ENCODE results near the gene PRR16.

The PRR16 gene

GRCh38 chr5:120465436-120465961, 1.4 kb downstream of the PRR16 start:
- TF ChIP-seq CTCF (IDR thresholded peaks at IDR 0.05; ENCODE audit: insufficient read depth, low read length, poor library complexity, severe bottlenecking) = no peak
- no peak for TF ChIP-seq EZH2phosphoT487 (conservative IDR thresholded peaks at IDR 0.05; ENCODE audit: low read length)
- Histone ChIP-seq H3K9me3 (ENCODE audit: insufficient read depth, low read length) (no peaks in the 10 kb centered on the region), H4K20me1 (ENCODE audit: low read depth, low read length) (no peaks in the 10 kb centered on the region), H2AFZ (ENCODE audit: low read depth, low read length, severe bottlenecking) (no peak overlapping the region), H3K4me3 (ENCODE audit: insufficient read depth, low read length, poor library complexity, severe bottlenecking) (no peak overlapping the region), H3K9ac (ENCODE audit: low read length) (no peak overlapping the region), H3K27ac (ENCODE audit: low read depth, low read length) (no peak overlapping the region), H3K4me2 (ENCODE audit: low read depth, low read length, poor library complexity, severe bottlenecking) (no peak overlapping the region), H3K79me2 (ENCODE audit: insufficient read depth, low read length) (no peaks in the 10 kb centered on the region), H3K9me2 (replicated peaks; ENCODE audit: insufficient read depth, low read length) (no peaks in the 10 kb centered on the region), H3K27me3 (ENCODE audit: low read length) (no peaks in the 10 kb centered on the region), H3F3A (ENCODE audit: insufficient read depth) (no peaks in the 10 kb centered on the region), H3K36me3 (ENCODE audit: low read length) (no peaks in the 10 kb centered on the region)

- Histone ChIP-seq H3K9ac (ENCODE audit: low read length) (no peak overlapping the region), H3F3A (ENCODE audit: insufficient read depth) (no peaks in the 10 kb centered on the region), H3K79me2 (ENCODE audit: insufficient read depth, low read length) (no peaks in the 10 kb centered on the region), H3K27ac (ENCODE audit: low read depth, low read length) (no peak overlapping the region), H3K4me2 (ENCODE audit: low read depth, low read length, poor library complexity, severe bottlenecking) (no peak overlapping the region), H3K9me3 (ENCODE audit: insufficient read depth, low read length) (no peaks in the 10 kb centered on the region), H3K4me3 (ENCODE audit: insufficient read depth, low read length, poor library complexity, severe bottlenecking) (no peak overlapping the region), H4K20me1 (ENCODE audit: low read depth, low read length) (no peaks in the 10 kb centered on the region), H3K27me3 (ENCODE audit: low read length) (no peaks in the 10 kb centered on the region), H2AFZ (ENCODE audit: low read depth, low read length, severe bottlenecking) (no peak overlapping the region), H3K9me2 (replicated peaks; ENCODE audit: insufficient read depth, low read length) (no peaks in the 10 kb centered on the region), H3K36me3 (ENCODE audit: low read length) (no peaks in the 10 kb centered on the region)
- TF ChIP-seq EZH2phosphoT487 (conservative IDR thresholded peaks at IDR 0.05; ENCODE audit: low read length) (no peak), CTCF (IDR thresholded peaks at IDR 0.05; ENCODE audit: insufficient read depth, low read length, poor library complexity, severe bottlenecking) (no peak)
Measured at GRCh38 chr5:120466341-120467006, 2.4 kb downstream of the PRR16 start.

DNA sequence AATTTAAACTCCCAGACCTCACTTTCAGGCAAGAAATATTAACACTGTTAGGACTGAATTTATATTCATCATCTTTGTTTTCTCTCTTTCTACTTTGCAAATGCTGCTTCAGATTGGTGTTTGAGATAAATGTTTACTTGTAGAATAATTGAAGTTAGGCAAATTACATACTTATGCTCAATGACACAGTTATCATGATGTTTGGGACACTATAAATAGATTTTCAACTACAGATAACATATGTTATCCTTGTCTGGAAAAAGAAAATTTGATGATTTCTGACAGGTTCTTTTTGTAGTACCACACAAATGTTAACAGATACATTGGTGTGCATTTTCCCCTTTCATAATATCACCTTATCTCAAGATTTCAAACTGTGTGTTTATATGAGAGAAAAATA, 7.9 kb downstream of the PRR16 start:
- Histone ChIP-seq H3F3A (ENCODE audit: insufficient read depth) (no peaks in the 10 kb centered on the region), H3K4me2 (ENCODE audit: low read depth, low read length, poor library complexity, severe bottlenecking) (no peak overlapping the region), H2AFZ (ENCODE audit: low read depth, low read length, severe bottlenecking) (no peak overlapping the region), H3K36me3 (ENCODE audit: low read length) (no peaks in the 10 kb centered on the region), H3K27ac (ENCODE audit: low read depth, low read length) (no peak overlapping the region), H3K9me2 (replicated peaks; ENCODE audit: insufficient read depth, low read length) (no peaks in the 10 kb centered on the region), H3K9me3 (ENCODE audit: insufficient read depth, low read length) (no peaks in the 10 kb centered on the region), H3K27me3 (ENCODE audit: low read length) (no peaks in the 10 kb centered on the region), H3K9ac (ENCODE audit: low read length) (no peak overlapping the region), H3K79me2 (ENCODE audit: insufficient read depth, low read length) (no peaks in the 10 kb centered on the region), H3K4me3 (ENCODE audit: insufficient read depth, low read length, poor library complexity, severe bottlenecking) (no peak overlapping the region), H4K20me1 (ENCODE audit: low read depth, low read length) (no peaks in the 10 kb centered on the region)
- TF ChIP-seq EZH2phosphoT487 (conservative IDR thresholded peaks at IDR 0.05; ENCODE audit: low read length) (no peak), CTCF (IDR thresholded peaks at IDR 0.05; ENCODE audit: insufficient read depth, low read length, poor library complexity, severe bottlenecking) (no peak)
